GM19328 (cell line): ENCODE results near the gene C6orf15.
"Not testable (repeated sequence)": the region's sequence is repeated elsewhere in the genome, so short reads cannot be mapped to it uniquely, and the experiment has no call there.

ENCODE experiments used
- ATAC-seq: cut with Tn5 transposase; IDR thresholded peaks from one replicate; pipeline ENCODE4 v1.9.1; 2021; ENCODE audit warnings: mild to moderate bottlenecking, moderate library complexity; ENCODE audit not compliant: unreplicated experiment

The C6orf15 gene

GRCh38 chr6:31070711-31071197, 41.6 kb downstream of the C6orf15 start:
- no peak for ATAC-seq

GRCh38 chr6:31068669-31069340, 43.6 kb downstream of the C6orf15 start:
- no peak for ATAC-seq

GRCh38 chr6:31067891-31068668, 44.3 kb downstream of the C6orf15 start:
- not testable (repeated sequence) for ATAC-seq

GRCh38 chr6:31067028-31067427, 45.3 kb downstream of the C6orf15 start:
- not testable (repeated sequence) for ATAC-seq

GRCh38 chr6:31065556-31065955, 46.8 kb downstream of the C6orf15 start:
- no peak for ATAC-seq

GRCh38 chr6:31063906-31064435, 48.4 kb downstream of the C6orf15 start:
- no peak for ATAC-seq
